SK-N-SH (cell line): ENCODE results near the gene CD300LG. TPM values are rescaled to one million over a fixed set of nuclear protein-coding genes. Genes with fewer than 3 reads are reported as not detected.

Source experiments
- CTCF ChIA-PET: fragments of 300-600, 350-600 bp; formaldehyde crosslinking; extraction: SDS; loops from one replicate; lab custom pipeline; 2021; lab: Yijun Ruan, JAX
- POLR2A ChIA-PET: fragments of 350-600 bp; sonication (Branson Sonifier 250); formaldehyde crosslinking; extraction: SDS; loops from one replicate; lab custom pipeline; 2020; ENCODE audit warnings: antibody characterized with exemption, inconsistent platforms; lab: Yijun Ruan, JAX
- DNase-seq: peaks from one replicate; pipeline ENCODE4 v3.0.0; 2012
- H2AFZ ChIP-seq: fragments of 200-600 bp; sonication (generic); 2 replicates; pipeline ENCODE4 v1.8.1; 2016; ENCODE audit warnings: antibody characterized with exemption, mild to moderate bottlenecking, low read depth
- H3F3A ChIP-seq: fragments of 200-600 bp; sonication (generic); replicated peaks from 2 replicates; pipeline ENCODE3; 2016; ENCODE audit warnings: antibody characterized with exemption, mild to moderate bottlenecking; ENCODE audit not compliant: insufficient read depth
- H3K27ac ChIP-seq, 2 experiments: fragments of 200-500 bp in 1 of 2; fragments of 200-600 bp in 1 of 2; sonication (Bioruptor generic) in 1 of 2; sonication (generic), shearing (Covaris generic) in 1 of 2; 2 replicates each; pipeline versions ENCODE4 v1.5.1 to v1.6.1; 2014 to 2016; ENCODE audit warnings: low read depth in 2 of 2, inconsistent platforms in 1 of 2, low read length in 1 of 2, mild to moderate bottlenecking in 1 of 2, mixed read lengths in 1 of 2
- H3K27me3 ChIP-seq: fragments of 200-600 bp; sonication (generic), shearing (Covaris generic); 2 replicates; pipeline ENCODE4 v1.6.1; 2016; ENCODE audit warnings: mixed run types; ENCODE audit not compliant: insufficient read depth
- H3K36me3 ChIP-seq, 2 experiments: fragments of 200-500 bp in 1 of 2; fragments of 200-600 bp in 1 of 2; sonication (Bioruptor generic) in 1 of 2; sonication (generic) in 1 of 2; replicated peaks in 1 of 2; 2 replicates each; pipeline versions ENCODE3 to v1.5.1; 2014 to 2016; ENCODE audit warnings: low read length in 1 of 2, mild to moderate bottlenecking in 1 of 2; ENCODE audit not compliant: insufficient read depth in 2 of 2, control insufficient read depth in 1 of 2
- H3K4me1 ChIP-seq, 2 experiments: fragments of 200-500 bp in 1 of 2; fragments of 200-600 bp in 1 of 2; sonication (Bioruptor generic) in 1 of 2; sonication (generic), shearing (Covaris generic) in 1 of 2; 2 replicates each; pipeline versions ENCODE4 v1.5.1 to v1.6.1; 2014 to 2016; ENCODE audit warnings: low read depth in 1 of 2, low read length in 1 of 2, mixed run types in 1 of 2; ENCODE audit not compliant: insufficient read depth in 2 of 2, control insufficient read depth in 1 of 2
- H3K4me2 ChIP-seq: fragments of 200-600 bp; sonication (generic), shearing (Covaris generic); 2 replicates; pipeline ENCODE4 v1.6.1; 2017; ENCODE audit warnings: mixed run types
- H3K4me3 ChIP-seq, 2 experiments: fragments of 200-500 bp in 1 of 2; fragments of 200-600 bp in 1 of 2; sonication (Bioruptor generic) in 1 of 2; sonication (generic), shearing (Covaris generic) in 1 of 2; 2 replicates each; pipeline versions ENCODE4 v1.5.1 to v1.8.1; 2014 to 2016; ENCODE audit warnings: low read depth in 2 of 2, inconsistent platforms in 1 of 2, low read length in 1 of 2, mild to moderate bottlenecking in 1 of 2, mixed read lengths in 1 of 2, moderate library complexity in 1 of 2
- H3K79me2 ChIP-seq: fragments of 200-600 bp; sonication (generic); 2 replicates; pipeline ENCODE4 v1.8.1; 2017; ENCODE audit warnings: mild to moderate bottlenecking; ENCODE audit not compliant: insufficient read depth
- H3K9ac ChIP-seq: fragments of 200-600 bp; sonication (generic); 2 replicates; pipeline ENCODE4 v1.6.1; 2017; ENCODE audit warnings: mixed run types
- H3K9me2 ChIP-seq: fragments of 200-600 bp; sonication (generic); 2 replicates; pipeline ENCODE4 v1.6.1; 2017; ENCODE audit warnings: mixed run types
- H3K9me3 ChIP-seq: fragments of 200-600 bp; sonication (generic); 2 replicates; pipeline ENCODE4 v1.6.1; 2017; ENCODE audit warnings: mixed run types, mild to moderate bottlenecking, moderate library complexity
- H4K20me1 ChIP-seq: fragments of 200-600 bp; sonication (generic); 2 replicates; pipeline ENCODE4 v1.6.1; 2017; ENCODE audit warnings: mild to moderate bottlenecking, mixed run types; ENCODE audit not compliant: insufficient read depth
- CTCF ChIP-seq: fragments of 200-600 bp; sonication (generic); IDR thresholded peaks from 2 replicates; pipeline ENCODE4 v1.6.1; 2017; ENCODE audit warnings: antibody characterized with exemption, mild to moderate bottlenecking, moderate library complexity
- ELF1 ChIP-seq: IDR thresholded peaks from 2 replicates; pipeline ENCODE4 v1.4.0; 2012
- FOSL2 ChIP-seq: IDR thresholded peaks from 2 replicates; pipeline ENCODE4 v1.4.0; 2012; ENCODE audit warnings: low read depth, mild to moderate bottlenecking, moderate library complexity, borderline replicate concordance
- IRF3 ChIP-seq: fragments of 150-350 bp; IDR thresholded peaks from 2 replicates; pipeline ENCODE4 v1.6.1; 2016; ENCODE audit warnings: mild to moderate bottlenecking, low read depth, low read length
- MXI1 ChIP-seq: IDR thresholded peaks from 2 replicates; pipeline ENCODE4 v1.6.1; 2012; ENCODE audit warnings: mild to moderate bottlenecking, low read depth, low read length, improper control_type of control experiment
- NFIC ChIP-seq: IDR thresholded peaks from 2 replicates; pipeline ENCODE4 v1.4.0; 2012; ENCODE audit warnings: borderline replicate concordance
- PBX3 ChIP-seq: IDR thresholded peaks from 2 replicates; pipeline ENCODE4; 2012
- POLR2AphosphoS5 ChIP-seq: IDR thresholded peaks from 2 replicates; pipeline ENCODE4 v1.6.1; 2012; ENCODE audit warnings: low read depth, low read length
- RAD21 ChIP-seq: IDR thresholded peaks from 2 replicates; pipeline ENCODE4 v1.6.1; 2012; ENCODE audit warnings: mild to moderate bottlenecking, low read length
- SMC3 ChIP-seq: IDR thresholded peaks from 2 replicates; pipeline ENCODE4 v1.6.1; 2012; ENCODE audit warnings: low read depth, low read length, improper control_type of control experiment
- TCF12 ChIP-seq: IDR thresholded peaks from 2 replicates; pipeline ENCODE4 v1.4.0; 2012
- YY1 ChIP-seq: IDR thresholded peaks from 2 replicates; pipeline ENCODE4 v1.4.0; 2012; ENCODE audit warnings: low read depth, mild to moderate bottlenecking
- WGBS: methylation state at CpG from one replicate; pipeline ENCODE4 v1.1.6; 2017; ENCODE audit warnings: low lambda C conversion rate; 5-methylcytosine and 5-hydroxymethylcytosine counted together
- polyA plus RNA-seq, 3 experiments: library from polyadenylated mRNA; depleted of rRNA; stranded (reverse); fragments of >200 nt; gene quantifications; 2 replicates each; pipeline ENCODE4 v1.2.3, GENCODE V29; 2012

CD300LG gene
- polyA plus RNA-seq, 1 of the 3 experiments (the other 2 are of a cell fraction), result not detected

DNA sequence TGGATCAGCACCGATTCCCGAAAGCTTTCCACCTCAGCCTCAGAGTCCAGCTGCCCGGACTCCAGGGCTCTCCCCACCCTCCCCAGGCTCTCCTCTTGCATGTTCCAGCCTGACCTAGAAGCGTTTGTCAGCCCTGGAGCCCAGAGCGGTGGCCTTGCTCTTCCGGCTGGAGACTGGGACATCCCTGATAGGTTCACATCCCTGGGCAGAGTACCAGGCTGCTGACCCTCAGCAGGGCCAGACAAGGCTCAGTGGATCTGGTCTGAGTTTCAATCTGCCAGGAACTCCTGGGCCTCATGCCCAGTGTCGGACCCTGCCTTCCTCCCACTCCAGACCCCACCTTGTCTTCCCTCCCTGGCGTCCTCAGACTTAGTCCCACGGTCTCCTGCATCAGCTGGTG lies 15.0 kb downstream of the CD300LG start (continued):
- TF ChIP-seq IRF3 (no peak), ELF1 (no peak), CTCF (no peak), MXI1 (no peak), RAD21 (no peak), POLR2AphosphoS5 (no peak)

DNA sequence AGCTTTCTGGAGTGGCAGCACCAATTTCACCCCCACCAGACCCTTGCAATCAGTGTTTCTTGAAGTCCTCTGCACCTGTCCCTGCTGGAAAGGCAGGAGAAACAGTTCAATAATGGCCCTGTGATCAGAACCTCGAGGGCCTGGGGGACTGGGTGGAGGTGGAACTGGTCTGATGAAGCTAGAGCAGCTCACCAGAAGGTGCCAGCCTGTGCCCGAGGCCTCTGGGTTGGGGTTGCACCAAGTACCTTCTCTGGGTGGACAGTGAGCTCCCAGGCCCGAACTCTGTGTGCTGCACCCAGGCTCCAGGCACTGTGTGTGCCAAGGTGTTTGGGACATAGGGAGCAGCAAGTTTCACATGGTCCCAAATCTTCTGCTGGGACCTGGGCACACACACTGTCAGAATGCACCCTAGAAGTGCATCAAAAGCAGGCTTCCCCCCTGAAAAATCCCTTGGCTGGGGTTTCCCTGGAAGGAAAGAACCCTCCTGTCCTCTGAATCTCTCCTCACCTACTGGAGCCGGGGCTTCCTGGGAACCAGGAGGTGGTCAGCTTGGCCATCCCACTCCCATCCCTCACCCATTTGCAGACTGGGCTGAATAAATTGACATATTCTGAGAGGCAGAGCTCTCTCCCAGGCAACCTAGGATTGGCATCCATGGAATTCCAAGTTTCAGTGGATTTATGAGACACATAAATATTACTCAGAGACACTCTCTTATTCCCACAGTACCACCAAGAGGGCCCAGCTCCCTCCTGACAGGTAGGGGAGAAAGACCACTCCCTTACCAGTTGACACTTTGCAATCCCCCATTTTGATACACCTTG lies 17.4 kb downstream of the CD300LG start:
- Histone ChIP-seq H3K27ac (no peak overlapping the region), H3K4me1 (no peaks in the 10 kb centered on the region; a peak in 1 of 4 replicates), H3K4me3 (no peak overlapping the region), H3K79me2 (no peaks in the 10 kb centered on the region), H3K27me3 (no peaks in the 10 kb centered on the region; the same call in 1 of the 2 replicates), H3K9me2 (no peaks in the 10 kb centered on the region), H3K4me2 (no peak overlapping the region), H3K36me3 (no peaks in the 10 kb centered on the region), H3F3A (no peaks in the 10 kb centered on the region), H3K9me3 (no peaks in the 10 kb centered on the region), H3K9ac (no peak overlapping the region), H4K20me1 (no peaks in the 10 kb centered on the region), H2AFZ (no peak overlapping the region)
- ChIA-PET POLR2A (no interaction called here), CTCF (interaction anchor here (0.9 to 12.5 kb wide), 4 partner anchors 15 to 79 kb away, joined by 3 to 106 read pairs (median 6); partner anchors contain the start of gene CD300LG)
- 52% methylated on average over 4 of the region's 4 CpGs for WGBS
- DNase-seq, result no peak
- TF ChIP-seq NFIC, result no peak
- no peak for TF ChIP-seq PBX3
- TF ChIP-seq YY1, result no peak
- no peak for TF ChIP-seq FOSL2
- TF ChIP-seq TCF12, result no peak
- TF ChIP-seq POLR2AphosphoS5, result no peak
- no peak for TF ChIP-seq SMC3
